ENCODE results near the gene RBM20. TPM values are rescaled to one million over a fixed set of nuclear protein-coding genes. Genes with fewer than 3 reads are reported as not detected.

Gene RBM20
- total and polyA plus RNA-seq, 12 donors = 0.07 to 2.3 (median 0.28) TPM; not detected in 2

- intact Hi-C loops (cut with DNase I) = no loop called here
- Histone ChIP-seq H3K9me3 (replicated peaks in 1 of 3) (no peaks in the 10 kb centered on the region), H3K4me1 (replicated peaks in 1 of 2) (no peaks in the 10 kb centered on the region), H3K36me3 (replicated peaks in 1 of 2) (no peaks in the 10 kb centered on the region), H3K4me3 (no peak overlapping the region), H3K27me3 (no peaks in the 10 kb centered on the region), H3K27ac (no peak overlapping the region)
- no peak for DNase-seq
- TF ChIP-seq CTCF (IDR thresholded peaks at IDR 0.05) (no peak), POLR2A (IDR thresholded peaks at IDR 0.05) (no peak)
- 87 to 94% (median 91%) methylated on average over 6 of the region's 6 CpGs for WGBS, 4 donors
Measured at GRCh38 chr10:110735620-110736027, 91.5 kb downstream of the RBM20 start.

GRCh38 chr10:110737886-110738634 is 93.9 kb downstream of the RBM20 start:
- DNase-seq = no peak
- Histone ChIP-seq H3K27me3 (no peaks in the 10 kb centered on the region), H3K36me3 (replicated peaks in 1 of 2) (no peaks in the 10 kb centered on the region), H3K4me3 (no peak overlapping the region), H3K4me1 (replicated peaks in 1 of 2) (no peaks in the 10 kb centered on the region), H3K27ac (no peak overlapping the region), H3K9me3 (replicated peaks in 1 of 3) (no peaks in the 10 kb centered on the region)
- 64 to 81% (median 74%) methylated on average over 7 of the region's 7 CpGs for WGBS, 4 donors
- intact Hi-C loops (cut with DNase I) = no loop called here
- no peak for TF ChIP-seq CTCF (IDR thresholded peaks at IDR 0.05)
- no peak for TF ChIP-seq POLR2A (IDR thresholded peaks at IDR 0.05)

GRCh38 chr10:110739811-110740271 is 95.7 kb downstream of the RBM20 start:
- TF ChIP-seq POLR2A (IDR thresholded peaks at IDR 0.05) (no peak), CTCF (IDR thresholded peaks at IDR 0.05) (no peak)

GRCh38 chr10:110742801-110743200 is 98.7 kb downstream of the RBM20 start:
- Histone ChIP-seq H3K27me3 (no peaks in the 10 kb centered on the region), H3K27ac (no peak overlapping the region), H3K4me3 (no peak overlapping the region), H3K9me3 (replicated peaks in 1 of 3) (no peaks in the 10 kb centered on the region), H3K36me3 (replicated peaks in 1 of 2) (no peaks in the 10 kb centered on the region), H3K4me1 (replicated peaks in 1 of 2) (no peaks in the 10 kb centered on the region)
- intact Hi-C loops (cut with DNase I) = no loop called here
- 84 to 95% (median 89%) methylated on average over 5 to 6 of the region's 6 CpGs for WGBS, 4 donors
- no peak for DNase-seq
- TF ChIP-seq POLR2A (IDR thresholded peaks at IDR 0.05) (no peak), CTCF (IDR thresholded peaks at IDR 0.05) (no peak)

More at GRCh38 chr10:110739811-110740271, 95.7 kb downstream of the RBM20 start:
- intact Hi-C loops (cut with DNase I) = no loop called here
- WGBS, 4 donors = 43 to 67% (median 66%) methylated on average over 4 to 7 of the region's 7 CpGs
- H3K4me1 ChIP-seq (replicated peaks in 1 of 2) = no peaks in the 10 kb centered on the region
- no peak overlapping the region for H3K4me3 ChIP-seq
- H3K27me3 ChIP-seq = no peaks in the 10 kb centered on the region
- H3K36me3 ChIP-seq (replicated peaks in 1 of 2) = no peaks in the 10 kb centered on the region
- no peak overlapping the region for H3K27ac ChIP-seq
- no peak for DNase-seq
- H3K9me3 ChIP-seq (replicated peaks in 1 of 3) = no peaks in the 10 kb centered on the region

All from adrenal gland (tissue), 12 donors.